K562 (cell line): ENCODE measurements around the gene SCAMP3.

Experiments used
- CREB1 ChIP-seq, 2 experiments: sonication (generic) in 1 of 2; formaldehyde crosslinking in 1 of 2; IDR thresholded peaks; 2 replicates each; pipeline versions ENCODE4 v1.6.1 to v1.8.0; 2012 to 2022; ENCODE audit warnings: inconsistent platforms in 1 of 2, mild to moderate bottlenecking in 1 of 2, missing genetic modification reagents in 1 of 2, moderate library complexity in 1 of 2
- ERF ChIP-seq: fragments of 450-650 bp; formaldehyde crosslinking; IDR thresholded peaks from 2 replicates; pipeline ENCODE4 v1.4.0; 2020; ENCODE audit warnings: mild to moderate bottlenecking, mixed read lengths
- MEF2A ChIP-seq: IDR thresholded peaks from 2 replicates; pipeline ENCODE4 v1.6.1; 2011; ENCODE audit warnings: low read depth, mild to moderate bottlenecking, low read length, moderate library complexity; ENCODE audit not compliant: control insufficient read depth
- SP1 ChIP-seq: sonication (generic); formaldehyde crosslinking; IDR thresholded peaks from 2 replicates; pipeline ENCODE4 v1.8.1; 2022; ENCODE audit warnings: mild to moderate bottlenecking, missing genetic modification reagents
- STAT5B ChIP-seq: fragments of 250-450 bp; sonication (Bioruptor Pico); IDR thresholded peaks from 2 replicates; pipeline ENCODE4 v1.8.0; 2021; ENCODE audit warnings: mild to moderate bottlenecking, inconsistent platforms
- TBL1XR1 ChIP-seq, 2 experiments: IDR thresholded peaks; 2 replicates each; pipeline ENCODE4 v1.6.1; 2012; ENCODE audit warnings: improper control_type of control experiment in 2 of 2, low read length in 2 of 2, mild to moderate bottlenecking in 1 of 2
- ZNF274 ChIP-seq: IDR thresholded peaks from 2 replicates; pipeline ENCODE4 v1.6.1; 2011; ENCODE audit warnings: low read depth, mild to moderate bottlenecking, low read length, moderate library complexity, borderline replicate concordance
- TF ChIP-seq, protein P1 (sequence below): fragments of 450-650 bp; IDR thresholded peaks from 2 replicates; pipeline ENCODE4 v1.6.1; 2017; ENCODE audit warnings: mild to moderate bottlenecking, moderate library complexity
- TF ChIP-seq, protein P2 (sequence below), 3 experiments: IDR thresholded peaks in 2 of 3; conservative IDR thresholded peaks in 1 of 3; 2 replicates each; pipeline ENCODE4 v1.5.1; 2011 to 2012; ENCODE audit warnings: low read length in 3 of 3, mild to moderate bottlenecking in 3 of 3, control low read depth in 2 of 3, improper control_type of control experiment in 1 of 3, inconsistent platforms in 1 of 3, low read depth in 1 of 3, mixed read lengths in 1 of 3, moderate library complexity in 1 of 3; ENCODE audit not compliant: insufficient read depth in 2 of 3
- TF ChIP-seq, protein P3 (sequence below): sonication (generic); formaldehyde crosslinking; IDR thresholded peaks from 2 replicates; pipeline ENCODE4 v1.8.0; 2022; ENCODE audit warnings: mild to moderate bottlenecking, low read depth, missing genetic modification reagents

DNA sequence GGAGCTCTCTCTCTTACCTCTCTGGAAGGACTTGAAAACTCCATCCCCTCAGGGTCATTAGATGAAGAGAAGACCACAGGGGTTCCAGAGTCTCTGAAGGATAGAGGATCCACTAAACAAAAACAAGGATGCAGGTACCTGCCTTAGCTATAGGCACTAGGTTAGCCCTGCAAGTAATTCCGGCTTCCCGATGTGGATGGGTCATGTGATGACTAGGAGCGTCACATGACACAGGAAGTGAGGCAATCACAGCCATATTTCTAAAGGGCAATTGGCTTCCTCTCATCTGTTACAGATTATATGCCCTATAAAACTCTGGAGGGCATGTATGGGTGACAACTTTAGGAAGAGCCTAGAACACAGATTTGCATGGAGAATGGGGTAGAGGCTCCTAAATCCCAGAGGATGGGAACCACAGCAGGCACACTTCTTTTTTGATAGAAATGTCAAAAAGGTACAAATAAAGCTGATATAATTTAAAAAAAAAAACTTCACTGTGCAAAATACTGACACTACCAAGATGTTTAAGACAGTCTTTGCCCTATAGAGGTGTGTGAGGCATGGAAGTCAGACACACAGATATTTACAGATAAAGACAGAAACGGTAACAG is 21.0 kb downstream of the SCAMP3 start:
- TF ChIP-seq, protein P1, sequence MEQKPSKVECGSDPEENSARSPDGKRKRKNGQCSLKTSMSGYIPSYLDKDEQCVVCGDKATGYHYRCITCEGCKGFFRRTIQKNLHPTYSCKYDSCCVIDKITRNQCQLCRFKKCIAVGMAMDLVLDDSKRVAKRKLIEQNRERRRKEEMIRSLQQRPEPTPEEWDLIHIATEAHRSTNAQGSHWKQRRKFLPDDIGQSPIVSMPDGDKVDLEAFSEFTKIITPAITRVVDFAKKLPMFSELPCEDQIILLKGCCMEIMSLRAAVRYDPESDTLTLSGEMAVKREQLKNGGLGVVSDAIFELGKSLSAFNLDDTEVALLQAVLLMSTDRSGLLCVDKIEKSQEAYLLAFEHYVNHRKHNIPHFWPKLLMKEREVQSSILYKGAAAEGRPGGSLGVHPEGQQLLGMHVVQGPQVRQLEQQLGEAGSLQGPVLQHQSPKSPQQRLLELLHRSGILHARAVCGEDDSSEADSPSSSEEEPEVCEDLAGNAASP, result no peak
- no peak for TF ChIP-seq SP1 (CRISPR knock-in tag)
- TF ChIP-seq ZNF274, result no peak
- TF ChIP-seq MEF2A, result peak; percentile 70
- no peak for TF ChIP-seq ERF
- TF ChIP-seq, protein P2, sequence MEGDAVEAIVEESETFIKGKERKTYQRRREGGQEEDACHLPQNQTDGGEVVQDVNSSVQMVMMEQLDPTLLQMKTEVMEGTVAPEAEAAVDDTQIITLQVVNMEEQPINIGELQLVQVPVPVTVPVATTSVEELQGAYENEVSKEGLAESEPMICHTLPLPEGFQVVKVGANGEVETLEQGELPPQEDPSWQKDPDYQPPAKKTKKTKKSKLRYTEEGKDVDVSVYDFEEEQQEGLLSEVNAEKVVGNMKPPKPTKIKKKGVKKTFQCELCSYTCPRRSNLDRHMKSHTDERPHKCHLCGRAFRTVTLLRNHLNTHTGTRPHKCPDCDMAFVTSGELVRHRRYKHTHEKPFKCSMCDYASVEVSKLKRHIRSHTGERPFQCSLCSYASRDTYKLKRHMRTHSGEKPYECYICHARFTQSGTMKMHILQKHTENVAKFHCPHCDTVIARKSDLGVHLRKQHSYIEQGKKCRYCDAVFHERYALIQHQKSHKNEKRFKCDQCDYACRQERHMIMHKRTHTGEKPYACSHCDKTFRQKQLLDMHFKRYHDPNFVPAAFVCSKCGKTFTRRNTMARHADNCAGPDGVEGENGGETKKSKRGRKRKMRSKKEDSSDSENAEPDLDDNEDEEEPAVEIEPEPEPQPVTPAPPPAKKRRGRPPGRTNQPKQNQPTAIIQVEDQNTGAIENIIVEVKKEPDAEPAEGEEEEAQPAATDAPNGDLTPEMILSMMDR (IDR thresholded peaks at IDR 0.05 in 2 of 3, conservative IDR thresholded peaks at IDR 0.05 in 1 of 3; ENCODE audit: insufficient read depth in 2 of 3, low read depth in 1 of 3, low read length in 3 of 3), result no peak
- TF ChIP-seq, protein P3, sequence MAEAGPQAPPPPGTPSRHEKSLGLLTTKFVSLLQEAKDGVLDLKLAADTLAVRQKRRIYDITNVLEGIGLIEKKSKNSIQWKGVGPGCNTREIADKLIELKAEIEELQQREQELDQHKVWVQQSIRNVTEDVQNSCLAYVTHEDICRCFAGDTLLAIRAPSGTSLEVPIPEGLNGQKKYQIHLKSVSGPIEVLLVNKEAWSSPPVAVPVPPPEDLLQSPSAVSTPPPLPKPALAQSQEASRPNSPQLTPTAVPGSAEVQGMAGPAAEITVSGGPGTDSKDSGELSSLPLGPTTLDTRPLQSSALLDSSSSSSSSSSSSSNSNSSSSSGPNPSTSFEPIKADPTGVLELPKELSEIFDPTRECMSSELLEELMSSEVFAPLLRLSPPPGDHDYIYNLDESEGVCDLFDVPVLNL (CRISPR knock-in tag), result no peak
- TF ChIP-seq CREB1 (IDR thresholded peaks at IDR 0.05), result no peak
- TF ChIP-seq CREB1 (CRISPR knock-in tag; IDR thresholded peaks at IDR 0.05), result no peak
- no peak for TF ChIP-seq STAT5B (CRISPR knock-in tag)
- TF ChIP-seq TBL1XR1 (IDR thresholded peaks at IDR 0.05; ENCODE audit: low read length in 2 of 2), result no peak
